HCEC 1CT (cell line): Measurements from ENCODE around the gene ERC1.
A peak's percentile ranks its signal among the peaks of the same experiment; 100 is the strongest.
"Not testable (repeated sequence)": the region's sequence is repeated elsewhere in the genome, so short reads cannot be mapped to it uniquely, and the experiment has no call there.

Source experiments
- DNase-seq: peaks from one replicate; pipeline ENCODE4 v3.0.0-alpha.2; 2017

ERC1 gene

GRCh38 chr12:1138691-1139090, 147.7 kb downstream of the ERC1 start:
- no peak for DNase-seq

GRCh38 chr12:1146758-1147157, 155.7 kb downstream of the ERC1 start:
- DNase-seq = not testable (repeated sequence)

DNA sequence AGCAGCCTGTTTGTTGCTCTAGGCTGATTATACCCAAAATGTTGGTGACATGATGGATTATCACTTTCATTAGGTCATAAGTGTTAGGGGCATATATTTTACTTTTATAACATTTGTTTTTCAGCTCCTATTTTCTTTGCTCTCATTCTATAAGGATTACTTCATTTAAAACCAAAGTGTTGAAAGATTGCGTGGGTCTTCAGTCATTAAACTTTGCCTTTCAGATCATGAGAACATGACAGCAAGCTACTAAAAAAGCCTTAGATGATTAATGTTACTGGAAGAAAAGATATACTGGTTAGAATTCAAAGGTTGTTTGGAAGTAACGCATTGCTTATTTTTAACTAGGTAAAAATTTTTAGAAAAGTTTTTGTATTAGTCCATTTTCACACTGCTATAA, 156.8 kb downstream of the ERC1 start:
- no peak for DNase-seq

GRCh38 chr12:1157046-1157445, 166.0 kb downstream of the ERC1 start:
- no peak for DNase-seq

- DNase-seq = no peak
Measured at GRCh38 chr12:1161197-1161596, 170.2 kb downstream of the ERC1 start.

DNA sequence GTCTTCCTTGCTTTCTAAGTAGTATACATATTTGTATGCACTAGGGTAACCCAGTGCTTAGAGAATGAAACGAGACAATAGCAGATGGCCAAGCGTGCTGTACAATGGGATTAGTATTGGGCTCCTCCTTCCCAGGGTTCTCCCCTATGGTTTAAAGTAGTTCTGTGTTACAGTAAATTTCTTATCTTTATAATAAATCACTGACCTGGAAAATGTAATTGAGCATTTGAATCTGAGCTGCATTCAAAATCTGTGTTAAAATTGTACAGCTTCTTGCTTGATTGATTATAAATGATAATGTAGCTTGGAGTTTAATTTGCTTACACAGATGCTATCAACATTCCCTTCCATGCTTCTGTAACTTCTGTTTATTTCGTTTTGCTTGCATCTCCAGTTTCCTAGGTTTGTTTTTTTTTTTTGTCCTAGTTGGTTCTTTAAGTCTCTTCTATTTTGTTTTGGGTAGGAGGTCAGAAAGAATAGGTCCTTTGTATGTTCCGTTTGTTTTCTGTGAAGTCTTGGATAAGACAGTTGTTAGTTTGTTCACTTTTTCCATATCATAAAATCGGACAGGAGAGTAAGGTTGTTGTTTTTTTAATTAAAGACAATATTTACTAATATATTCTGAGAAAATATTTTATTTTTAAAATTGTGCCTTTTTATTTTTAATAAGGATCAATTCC, 171.2 kb downstream of the ERC1 start:
- no peak for DNase-seq

GRCh38 chr12:1167784-1168183, 176.8 kb downstream of the ERC1 start:
- no peak for DNase-seq

GRCh38 chr12:1170411-1170810, 179.4 kb downstream of the ERC1 start:
- DNase-seq = no peak

GRCh38 chr12:1171657-1172408, 180.8 kb downstream of the ERC1 start:
- no peak for DNase-seq

GRCh38 chr12:1173781-1174617, 183.0 kb downstream of the ERC1 start:
- DNase-seq = no peak

- no peak for DNase-seq
Measured at GRCh38 chr12:1174659-1175058, 183.6 kb downstream of the ERC1 start.

GRCh38 chr12:1176191-1176590, 185.2 kb downstream of the ERC1 start:
- DNase-seq = no peak

GRCh38 chr12:1179128-1179527, 188.1 kb downstream of the ERC1 start:
- no peak for DNase-seq

GRCh38 chr12:1182069-1182468, 191.0 kb downstream of the ERC1 start:
- peak; percentile 11 for DNase-seq

DNA sequence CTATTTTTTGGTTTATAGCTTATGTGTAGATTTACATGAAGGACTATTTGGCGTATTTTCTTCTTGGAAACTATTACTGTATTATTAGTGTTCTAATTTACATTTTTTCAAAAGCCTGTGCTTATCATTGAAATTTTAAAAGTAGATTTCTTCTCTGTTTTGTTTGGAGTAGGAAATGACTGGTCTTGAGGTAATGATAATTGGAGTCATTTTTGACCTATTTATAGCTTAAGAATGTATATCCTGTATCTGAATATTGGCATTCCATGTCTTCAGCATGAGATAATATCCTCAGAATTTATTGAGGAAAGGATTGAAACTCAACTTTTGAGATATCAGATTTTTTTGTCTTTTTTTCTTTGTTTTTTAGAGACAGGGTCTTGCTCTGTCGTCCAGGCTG, 193.4 kb downstream of the ERC1 start:
- DNase-seq = peak; percentile 80

DNA sequence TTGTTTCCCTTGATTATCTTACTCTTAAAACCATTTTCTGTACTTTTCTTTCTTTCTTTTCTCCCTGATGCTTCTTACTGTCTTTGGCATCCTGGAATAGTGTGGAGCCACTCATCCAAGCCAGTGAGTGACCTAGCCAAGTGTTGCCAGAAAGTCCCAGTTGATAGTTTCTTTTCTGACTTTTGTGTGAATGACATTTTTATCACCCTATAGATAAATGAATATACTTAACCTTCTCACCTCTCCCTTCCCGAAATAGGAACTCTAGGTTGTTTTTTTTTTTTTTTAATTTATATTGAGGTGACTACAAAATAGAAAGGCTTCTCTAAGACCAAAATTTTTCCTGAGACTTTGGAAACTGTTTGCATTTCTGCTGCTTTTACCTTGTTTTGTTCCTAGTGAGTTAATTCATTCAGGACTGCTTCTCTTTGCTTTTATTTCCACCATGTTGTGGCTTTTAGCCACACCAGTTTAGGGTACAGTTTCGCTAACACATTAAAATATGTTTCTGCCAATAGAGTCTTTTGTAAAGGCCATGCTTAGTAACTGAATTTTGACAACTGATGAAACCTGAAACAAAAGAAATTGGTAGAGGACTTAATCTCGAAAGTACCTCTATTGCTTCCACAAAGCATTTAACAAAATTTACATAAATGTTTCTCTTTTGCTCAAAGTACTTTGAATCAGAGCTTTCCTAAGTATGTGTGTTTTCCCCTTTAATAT, 194.6 kb downstream of the ERC1 start:
- no peak for DNase-seq

DNA sequence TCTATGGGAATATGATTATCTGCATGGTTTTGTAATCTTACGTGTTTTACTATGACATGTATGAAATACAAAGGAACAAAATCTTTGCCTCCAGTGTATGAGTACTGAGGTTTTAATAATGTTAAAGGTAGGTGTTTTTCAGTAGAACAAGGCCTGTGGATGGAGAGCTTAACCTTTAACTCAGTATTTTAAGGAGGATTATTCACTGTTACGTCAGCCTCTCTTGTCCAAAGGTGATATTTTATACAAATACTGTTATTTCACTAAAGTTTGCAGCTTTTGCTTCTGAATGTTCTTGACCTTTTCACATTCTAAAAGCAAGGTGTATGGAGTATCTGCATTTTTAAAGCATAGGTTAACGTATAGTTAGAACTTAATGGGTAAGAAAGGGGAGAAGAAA, 195.3 kb downstream of the ERC1 start:
- DNase-seq = no peak

DNA sequence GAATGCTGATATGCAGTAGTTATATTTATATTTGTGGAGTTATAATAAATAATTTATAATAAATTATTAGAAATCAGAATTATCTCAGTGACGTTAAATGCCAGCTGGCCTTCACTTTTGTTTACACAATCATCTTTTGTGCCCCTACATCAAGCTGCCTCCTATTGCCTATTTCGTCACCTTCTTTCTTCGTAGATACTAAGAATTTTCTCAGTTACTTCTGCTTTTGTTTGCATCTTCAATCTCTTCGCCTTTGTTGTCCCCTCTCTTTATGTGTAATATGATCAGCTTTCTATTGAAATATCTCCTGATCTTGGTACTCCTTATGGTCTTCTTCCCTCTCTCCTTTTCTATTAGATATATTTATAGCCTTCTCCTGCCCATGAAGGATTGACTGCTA, 197.0 kb downstream of the ERC1 start:
- DNase-seq = no peak

GRCh38 chr12:1189163-1189562, 198.1 kb downstream of the ERC1 start:
- DNase-seq = no peak

DNA sequence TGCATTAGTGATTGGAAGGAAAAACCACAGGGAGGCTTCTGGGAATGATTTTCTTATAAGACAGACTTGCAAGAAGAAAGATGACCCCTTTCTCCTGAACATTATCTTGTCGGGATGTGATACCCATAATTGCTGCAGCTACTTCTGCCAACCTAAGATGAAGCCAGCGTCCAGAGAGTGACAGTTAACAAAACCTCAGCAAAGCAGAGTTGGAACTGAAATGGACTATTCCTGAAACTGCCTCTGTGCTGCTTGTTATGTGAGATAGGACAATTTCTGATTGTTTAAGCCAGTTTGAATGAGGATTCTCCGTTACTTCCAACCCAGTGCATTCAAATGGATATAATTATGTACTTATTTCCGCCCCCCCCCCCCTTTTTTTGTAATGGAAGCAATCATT, 204.5 kb downstream of the ERC1 start:
- DNase-seq = no peak

DNA sequence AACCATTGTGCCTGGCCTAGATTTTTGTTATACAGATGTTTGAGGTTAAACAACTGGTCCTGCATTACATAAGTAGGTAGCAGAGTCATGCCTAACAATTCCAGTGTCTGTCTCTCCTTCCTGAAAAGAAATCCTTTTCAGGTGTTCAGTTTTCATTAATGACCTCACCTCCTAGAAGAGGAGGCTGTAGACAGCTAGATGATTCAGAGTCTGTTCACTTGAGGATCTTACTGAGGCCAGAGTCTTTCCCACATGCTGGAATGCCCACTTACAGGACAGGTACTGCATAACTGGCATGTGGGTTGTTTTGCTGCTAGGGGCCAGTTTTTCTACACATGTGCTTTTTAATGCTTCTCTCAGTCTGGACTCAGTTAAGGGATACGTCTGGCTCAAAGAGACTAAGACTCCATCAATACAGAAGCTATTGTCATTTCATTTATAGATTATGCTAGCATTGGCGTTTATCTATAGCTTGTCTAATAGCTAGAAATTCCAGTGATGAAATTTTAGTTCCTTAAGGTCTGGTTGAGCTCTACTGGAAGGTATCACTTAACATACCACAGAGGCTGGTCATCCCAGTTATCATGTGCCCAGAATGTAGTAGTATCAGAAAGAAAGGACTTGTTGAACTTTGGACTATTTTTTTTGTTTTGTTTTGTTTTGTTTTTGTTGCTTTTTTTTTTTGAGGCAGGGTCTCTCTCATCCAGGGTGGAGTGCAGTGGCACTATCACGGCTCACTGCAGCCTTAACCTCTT, 206.4 kb downstream of the ERC1 start:
- no peak for DNase-seq

- DNase-seq = not testable (repeated sequence)
Measured at GRCh38 chr12:1198854-1199253, 207.8 kb downstream of the ERC1 start.
